Measurements from ENCODE around the gene PCMT1.
"Not testable (repeated sequence)": the region's sequence is repeated elsewhere in the genome, so short reads cannot be mapped to it uniquely, and the experiment has no call there.

PCMT1 gene

DNA sequence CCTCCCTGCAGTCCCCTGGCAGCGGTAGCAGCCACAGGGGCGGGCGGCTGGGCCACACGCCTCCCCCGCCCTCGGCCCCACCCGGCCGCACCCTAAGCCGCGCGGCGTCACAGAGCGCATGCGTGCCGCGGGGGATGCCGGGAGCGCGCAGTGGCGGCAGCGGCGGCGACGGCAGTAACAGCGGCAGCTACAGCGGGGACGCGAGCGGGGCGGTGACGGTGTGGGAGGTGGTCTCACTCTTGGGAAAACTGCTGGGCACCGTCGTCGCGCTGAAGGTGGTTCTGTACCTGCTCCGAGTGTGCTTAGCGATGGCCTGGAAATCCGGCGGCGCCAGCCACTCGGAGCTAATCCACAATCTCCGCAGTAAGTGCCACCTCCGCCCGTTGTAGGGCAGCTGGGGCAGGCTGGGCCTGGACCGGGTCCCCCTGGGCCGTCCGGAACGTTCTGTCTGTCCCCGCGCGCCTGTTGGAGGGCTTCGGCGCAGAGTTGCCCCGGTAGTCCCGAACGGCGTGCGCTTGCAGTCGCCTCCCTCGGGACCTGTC is at the start of gene PCMT1:
Gene PCMT1 (plus strand): TSS at position 148 of the 542 bp plus-strand sequence. CDS start 161 bp downstream, at position 309.
- DNase-seq, result peak; percentile 94 to 97 (median 96)

- no peak for DNase-seq
Observed at GRCh38 chr6:149701714-149702113, 47.8 kb upstream of the PCMT1 start.

DNA sequence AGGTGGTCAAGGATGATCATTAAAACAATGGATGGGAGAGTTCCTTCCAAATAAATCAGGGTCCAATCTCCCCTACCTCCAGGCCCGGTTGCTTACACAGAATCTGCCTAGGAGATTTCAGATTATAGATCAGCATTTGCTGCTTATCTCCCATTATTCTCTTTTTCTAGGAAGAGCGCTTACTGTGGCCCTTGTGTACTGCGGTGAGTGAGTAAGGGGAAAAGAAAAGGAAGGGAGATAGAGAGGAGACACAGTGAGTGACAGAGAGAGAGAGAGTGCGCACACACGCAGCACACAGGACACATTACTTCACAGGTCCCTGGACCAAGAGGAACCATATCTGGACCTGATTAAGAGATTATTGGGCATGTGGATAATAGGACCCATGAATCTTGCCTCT is 37.8 kb upstream of the PCMT1 start:
- DNase-seq, result no peak

DNA sequence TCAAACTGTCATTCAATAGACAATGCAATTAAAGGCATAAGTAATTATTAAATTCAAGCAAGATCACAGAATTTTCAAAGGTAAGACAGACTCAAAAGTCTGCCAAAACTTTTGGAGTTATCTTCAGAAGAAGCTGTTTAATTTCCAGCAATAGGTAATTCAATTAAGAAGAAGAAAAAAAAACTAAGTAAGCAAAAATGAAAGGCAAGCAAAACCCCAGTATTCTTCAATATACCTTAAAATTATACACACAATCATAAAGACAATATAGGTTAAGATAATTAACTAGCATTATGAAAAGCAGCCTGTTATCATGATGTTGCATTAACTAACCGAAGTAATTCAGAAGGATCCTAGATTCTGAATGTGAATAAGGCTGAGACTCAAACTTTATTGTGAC is 35.1 kb upstream of the PCMT1 start:
- DNase-seq, result no peak

GRCh38 chr6:149716181-149716963 is 33.2 kb upstream of the PCMT1 start:
- no peak for DNase-seq

DNA sequence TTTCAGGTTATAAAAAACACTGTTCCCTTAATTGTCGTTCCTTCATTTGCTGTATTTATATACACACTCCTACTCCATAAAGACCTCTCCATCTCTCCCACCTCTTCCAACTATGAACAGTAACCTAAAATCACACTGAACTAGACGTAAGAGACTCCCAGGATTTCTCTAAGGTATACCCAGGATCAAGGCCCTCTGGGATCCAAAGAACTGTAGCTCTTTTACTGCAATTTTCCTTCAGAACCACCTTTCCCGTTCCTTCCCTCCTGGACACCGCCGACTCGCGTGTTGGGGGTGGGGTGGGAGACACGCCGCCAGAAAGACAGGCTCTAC is 32.3 kb upstream of the PCMT1 start:
- DNase-seq, result no peak

DNA sequence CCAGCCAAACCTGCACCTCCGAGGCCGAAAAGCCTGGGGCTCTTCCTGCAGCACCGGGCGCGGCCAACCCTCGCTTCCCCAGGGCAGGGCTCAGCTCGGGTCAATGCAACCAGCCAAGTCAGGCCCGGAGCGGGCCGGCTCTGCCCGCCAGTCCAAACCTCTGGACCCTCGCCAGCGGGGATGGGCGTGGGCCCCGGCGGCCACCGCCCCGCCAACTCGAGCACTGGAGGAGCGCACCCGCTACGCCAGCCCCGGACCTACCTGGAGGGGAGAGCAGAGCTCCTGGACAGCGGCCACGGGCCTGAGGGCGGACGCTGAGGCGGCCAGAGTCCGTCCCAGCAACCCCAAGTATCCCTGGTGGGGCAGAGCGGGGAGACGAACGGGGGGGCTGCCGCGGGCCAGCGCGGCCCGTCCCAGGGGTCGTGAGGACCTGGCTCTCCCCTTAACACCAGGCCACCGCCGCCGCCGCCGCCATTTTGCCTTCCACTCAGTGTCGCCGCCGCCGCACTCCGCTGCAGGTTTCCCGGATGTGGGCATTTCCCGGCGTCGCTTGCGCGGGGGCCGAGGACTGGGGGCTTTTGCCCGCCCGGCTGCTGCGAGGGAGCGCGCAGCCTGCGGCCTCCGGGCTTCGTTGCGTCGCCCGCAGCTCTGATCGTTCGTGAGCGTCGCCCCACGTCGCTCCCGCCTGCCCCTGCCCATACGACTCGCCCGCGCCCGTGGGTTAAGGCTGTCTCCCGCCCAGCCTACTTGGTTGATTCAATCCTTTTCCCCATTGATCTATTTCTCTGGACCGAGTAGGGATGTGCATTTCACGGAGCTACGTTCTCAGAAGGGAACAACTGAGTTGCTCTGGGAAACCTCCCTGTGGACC is 31.7 kb upstream of the PCMT1 start, which contains the start of gene LATS1:
Gene LATS1 (minus strand): TSS at position 514 of the 871 bp plus-strand sequence. CDS start 15,975 bp downstream, outside the sequence.
- peak; percentile 75 to 96 (median 95) for DNase-seq

DNA sequence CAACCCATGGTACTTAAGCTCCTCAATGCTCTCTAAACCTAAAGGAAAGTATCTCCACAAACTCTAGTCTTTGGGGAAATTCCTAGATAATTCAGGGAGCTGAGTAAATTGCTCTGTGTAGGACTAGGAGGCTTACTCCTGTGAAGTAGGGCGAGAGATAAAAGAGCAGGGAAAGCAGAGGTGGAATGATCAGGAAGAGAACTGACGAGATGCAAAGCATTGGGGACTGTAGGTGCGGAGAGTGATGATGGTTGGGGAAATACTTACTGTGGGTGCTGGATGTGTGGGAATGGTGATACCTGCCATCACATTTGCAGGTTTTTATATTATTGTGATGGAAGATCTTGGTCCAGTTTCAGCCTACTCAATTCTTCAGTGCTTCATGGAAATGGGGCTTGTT is 30.0 kb upstream of the PCMT1 start:
- DNase-seq, result no peak

GRCh38 chr6:149723262-149723661 is 26.3 kb upstream of the PCMT1 start:
- no peak for DNase-seq

DNA sequence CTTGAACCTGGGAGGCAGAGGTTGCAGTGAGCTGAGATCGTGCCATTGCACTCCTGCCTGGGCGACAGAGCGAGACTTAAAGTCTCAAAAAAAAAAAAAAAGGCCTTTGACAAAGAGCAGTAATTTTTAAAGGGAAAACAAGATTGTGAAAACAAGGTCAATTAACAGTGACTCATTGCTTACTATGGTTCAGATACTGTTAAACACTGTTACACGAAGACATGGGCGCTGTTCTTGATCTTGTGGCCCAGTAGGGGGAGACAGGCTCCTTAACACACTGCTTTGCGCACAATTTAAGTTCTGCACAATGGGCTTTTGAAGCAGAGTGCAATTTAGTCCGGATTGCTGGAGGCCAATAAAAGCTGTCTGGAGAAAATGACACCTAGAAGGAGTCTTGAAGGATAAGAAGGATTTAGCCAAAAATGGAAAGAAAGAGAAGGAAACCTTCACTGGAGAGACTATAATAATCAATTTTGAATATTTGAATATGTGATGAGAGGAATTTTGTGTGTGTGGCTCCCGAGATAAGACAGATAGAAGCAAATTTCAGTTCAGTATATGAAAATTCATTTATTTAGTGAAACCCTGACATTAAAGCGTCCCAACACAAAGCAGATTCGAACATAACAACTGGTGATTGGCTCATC is 25.6 kb upstream of the PCMT1 start:
- peak; percentile 12 to 68 (median 34) for DNase-seq

- no peak for DNase-seq
Observed at GRCh38 chr6:149725785-149726184, 23.8 kb upstream of the PCMT1 start.

GRCh38 chr6:149727793-149728498 is 21.6 kb upstream of the PCMT1 start:
- DNase-seq, result no peak

- no peak for DNase-seq
Observed at GRCh38 chr6:149728499-149729234, 20.9 kb upstream of the PCMT1 start.

GRCh38 chr6:149729824-149730223 is 19.7 kb upstream of the PCMT1 start:
- DNase-seq, result no peak

GRCh38 chr6:149733089-149733720 is 16.3 kb upstream of the PCMT1 start:
- no peak for DNase-seq

DNA sequence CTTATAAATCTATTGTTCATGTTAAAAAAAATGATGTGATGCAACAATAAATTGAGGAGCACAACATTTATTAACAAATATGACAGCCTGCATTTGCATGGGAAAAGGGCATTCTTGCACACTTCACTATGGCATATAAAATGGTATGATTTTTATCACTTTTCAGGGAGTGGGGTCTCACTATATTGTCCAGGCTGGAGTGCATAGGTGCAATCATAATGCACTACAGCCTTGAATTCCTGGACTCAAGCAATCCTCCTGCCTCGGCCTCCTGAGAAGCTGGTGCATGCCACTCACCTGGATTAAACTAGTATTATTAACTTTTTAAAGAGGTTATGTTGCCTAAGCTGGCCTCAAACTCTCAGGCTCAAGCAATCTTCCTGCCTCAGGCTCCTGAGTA is 14.6 kb upstream of the PCMT1 start:
- no peak for DNase-seq

DNA sequence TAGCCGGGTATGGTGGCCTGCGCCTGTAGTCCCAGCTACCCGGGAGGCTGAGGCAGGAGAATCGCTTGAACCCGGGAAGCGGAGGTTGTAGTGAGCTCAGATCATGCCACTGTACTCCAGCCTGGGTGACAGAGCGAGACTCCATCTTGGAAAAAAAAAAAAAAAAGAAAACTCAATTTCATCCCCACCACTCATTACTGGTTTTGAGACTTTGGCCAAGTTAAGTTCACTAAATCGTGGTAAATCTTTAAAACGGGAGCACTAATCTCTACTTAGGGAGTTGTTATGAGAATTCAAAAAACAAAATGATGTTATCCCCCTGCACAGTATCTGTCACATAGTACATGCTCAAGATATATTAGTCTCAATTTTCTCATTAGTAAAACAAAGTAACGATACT is 4.3 kb upstream of the PCMT1 start:
- not testable (repeated sequence) for DNase-seq

- DNase-seq, result peak; percentile 94 to 98 (median 95)
Observed at GRCh38 chr6:149746147-149746946, 3.2 kb upstream of the PCMT1 start, which contains the start of gene NUP43. NUP43 (minus strand) TSS chr6:149746529; CDS start chr6:149746495, 34 bp downstream.

GRCh38 chr6:149749082-149749593 is 403 bp upstream of the PCMT1 start:
- not testable (repeated sequence) for DNase-seq

DNA sequence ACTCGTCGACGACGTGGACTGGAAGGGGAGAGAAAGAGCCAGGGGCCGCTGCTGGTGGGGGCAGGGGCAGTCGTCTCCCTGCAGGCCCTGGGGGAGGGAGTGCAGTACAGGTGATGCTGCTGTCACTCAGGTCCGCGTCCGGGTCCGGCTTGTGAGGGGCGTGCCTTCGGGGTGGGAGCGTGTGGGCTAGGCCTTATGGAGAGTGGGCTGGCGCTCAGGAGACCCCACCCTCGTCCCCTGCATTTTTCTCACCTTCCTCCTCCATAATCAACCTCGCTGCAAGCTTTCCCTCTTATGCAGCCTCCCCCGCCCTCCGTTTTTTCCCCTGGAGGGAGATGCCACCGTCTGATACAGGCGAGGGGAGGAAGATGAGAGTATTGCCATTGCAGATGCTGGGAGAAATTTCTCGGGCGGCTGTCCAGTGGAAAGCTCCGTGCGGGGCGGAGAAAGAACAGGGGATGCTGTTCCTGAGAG is 632 bp downstream of the PCMT1 start:
- peak; percentile 56 to 86 (median 86) for DNase-seq
